Measurements from ENCODE around the gene TMEFF2. TPM values are rescaled to one million over a fixed set of nuclear protein-coding genes. Genes with fewer than 3 reads are reported as not detected.

Gene TMEFF2
- total and polyA plus RNA-seq, 4 donors: 0.08 TPM; not detected in 3

GRCh38 chr2:191952515-191953270 is 242.0 kb downstream of the TMEFF2 start:
- Histone ChIP-seq H3K36me3 (ENCODE audit: control insufficient read depth in 4 of 4, insufficient read depth in 3 of 4, low read depth in 1 of 4, low read length in 3 of 4) (no peaks in the 10 kb centered on the region), H3K9me3 (ENCODE audit: control insufficient read depth in 4 of 4, low read length in 3 of 4) (no peaks in the 10 kb centered on the region), H3K4me1 (ENCODE audit: control insufficient read depth in 4 of 4, insufficient read depth in 4 of 4, low read length in 3 of 4) (no peaks in the 10 kb centered on the region), H3K27me3 (ENCODE audit: control insufficient read depth in 4 of 4, insufficient read depth in 4 of 4, low read length in 3 of 4) (no peaks in the 10 kb centered on the region), H3K9ac (ENCODE audit: low read depth in 1 of 2, low read length in 2 of 2) (no peak overlapping the region), H3K4me3 (ENCODE audit: low read depth in 1 of 3, low read length in 3 of 3) (no peak overlapping the region), H3K27ac (ENCODE audit: low read depth in 1 of 2, low read length in 2 of 2) (no peak overlapping the region)
- DNase-seq (ENCODE audit: low spot score): no peak
- TF ChIP-seq SP1 (IDR thresholded peaks at IDR 0.05): no peak
- TF ChIP-seq RAD21 (IDR thresholded peaks at IDR 0.05): no peak
- no peak for TF ChIP-seq TAF1 (conservative IDR thresholded peaks at IDR 0.05)
- no peak for TF ChIP-seq NR2F2 (IDR thresholded peaks at IDR 0.05)
- TF ChIP-seq FOXA2 (IDR thresholded peaks at IDR 0.05): no peak
- no peak for TF ChIP-seq RXRA (IDR thresholded peaks at IDR 0.05)
- TF ChIP-seq GABPA (IDR thresholded peaks at IDR 0.05 in 1 of 2, conservative IDR thresholded peaks at IDR 0.05 in 1 of 2): no peak
- no peak for TF ChIP-seq HNF4G (IDR thresholded peaks at IDR 0.05)
- TF ChIP-seq REST (IDR thresholded peaks at IDR 0.05): no peak
- 91% methylated on average over 8 of the region's 8 CpGs for WGBS

- no peak for TF ChIP-seq YY1 (IDR thresholded peaks at IDR 0.05)
- TF ChIP-seq JUND (IDR thresholded peaks at IDR 0.05): no peak
- TF ChIP-seq FOXA1 (IDR thresholded peaks at IDR 0.05): no peak
- no peak for TF ChIP-seq FOXA2 (IDR thresholded peaks at IDR 0.05)
- TF ChIP-seq, protein P1, sequence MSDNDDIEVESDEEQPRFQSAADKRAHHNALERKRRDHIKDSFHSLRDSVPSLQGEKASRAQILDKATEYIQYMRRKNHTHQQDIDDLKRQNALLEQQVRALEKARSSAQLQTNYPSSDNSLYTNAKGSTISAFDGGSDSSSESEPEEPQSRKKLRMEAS (IDR thresholded peaks at IDR 0.05): no peak
- TF ChIP-seq HNF4A (conservative IDR thresholded peaks at IDR 0.05): no peak
- TF ChIP-seq EGR1 (IDR thresholded peaks at IDR 0.05; ENCODE audit: low read depth in 2 of 2): no peak
- TF ChIP-seq NR2F2 (IDR thresholded peaks at IDR 0.05): no peak
- no peak for TF ChIP-seq RXRA (IDR thresholded peaks at IDR 0.05)
- TF ChIP-seq ATF3 (IDR thresholded peaks at IDR 0.05): no peak
- TF ChIP-seq RAD21 (IDR thresholded peaks at IDR 0.05): no peak
- TF ChIP-seq TAF1 (conservative IDR thresholded peaks at IDR 0.05): no peak
- TF ChIP-seq, protein P2, sequence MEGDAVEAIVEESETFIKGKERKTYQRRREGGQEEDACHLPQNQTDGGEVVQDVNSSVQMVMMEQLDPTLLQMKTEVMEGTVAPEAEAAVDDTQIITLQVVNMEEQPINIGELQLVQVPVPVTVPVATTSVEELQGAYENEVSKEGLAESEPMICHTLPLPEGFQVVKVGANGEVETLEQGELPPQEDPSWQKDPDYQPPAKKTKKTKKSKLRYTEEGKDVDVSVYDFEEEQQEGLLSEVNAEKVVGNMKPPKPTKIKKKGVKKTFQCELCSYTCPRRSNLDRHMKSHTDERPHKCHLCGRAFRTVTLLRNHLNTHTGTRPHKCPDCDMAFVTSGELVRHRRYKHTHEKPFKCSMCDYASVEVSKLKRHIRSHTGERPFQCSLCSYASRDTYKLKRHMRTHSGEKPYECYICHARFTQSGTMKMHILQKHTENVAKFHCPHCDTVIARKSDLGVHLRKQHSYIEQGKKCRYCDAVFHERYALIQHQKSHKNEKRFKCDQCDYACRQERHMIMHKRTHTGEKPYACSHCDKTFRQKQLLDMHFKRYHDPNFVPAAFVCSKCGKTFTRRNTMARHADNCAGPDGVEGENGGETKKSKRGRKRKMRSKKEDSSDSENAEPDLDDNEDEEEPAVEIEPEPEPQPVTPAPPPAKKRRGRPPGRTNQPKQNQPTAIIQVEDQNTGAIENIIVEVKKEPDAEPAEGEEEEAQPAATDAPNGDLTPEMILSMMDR (IDR thresholded peaks at IDR 0.05; ENCODE audit: low read depth, low read length, missing input control): no peak
- TF ChIP-seq ZBTB33 (IDR thresholded peaks at IDR 0.05): no peak
- TF ChIP-seq HNF4G (IDR thresholded peaks at IDR 0.05): no peak
- H3K9me3 ChIP-seq (ENCODE audit: control insufficient read depth in 4 of 4, low read length in 3 of 4): no peaks in the 10 kb centered on the region
- H3K36me3 ChIP-seq (ENCODE audit: control insufficient read depth in 4 of 4, insufficient read depth in 3 of 4, low read depth in 1 of 4, low read length in 3 of 4): no peaks in the 10 kb centered on the region
- no peak for DNase-seq (ENCODE audit: low spot score)
- H3K27ac ChIP-seq (ENCODE audit: low read depth in 1 of 2, low read length in 2 of 2): no peak overlapping the region
- no peak overlapping the region for H3K4me3 ChIP-seq (ENCODE audit: low read depth in 1 of 3, low read length in 3 of 3)
- H3K4me1 ChIP-seq (ENCODE audit: control insufficient read depth in 4 of 4, insufficient read depth in 4 of 4, low read length in 3 of 4): no peaks in the 10 kb centered on the region
- 99% methylated on average over 1 of the region's 1 CpG for WGBS
- no peak overlapping the region for H3K9ac ChIP-seq (ENCODE audit: low read depth in 1 of 2, low read length in 2 of 2)
- H3K27me3 ChIP-seq (ENCODE audit: control insufficient read depth in 4 of 4, insufficient read depth in 4 of 4, low read length in 3 of 4): no peaks in the 10 kb centered on the region
These were observed 242.9 kb downstream of the TMEFF2 start for GRCh38 chr2:191951832-191952231.
